HepG2 (cell line): ENCODE results near the gene MPC1. TPM values are rescaled to one million over a fixed set of nuclear protein-coding genes. Genes with fewer than 3 reads are reported as not detected.

Source experiments
- ATRX ChIP-seq: sonication (generic); formaldehyde crosslinking; IDR thresholded peaks from 2 replicates; pipeline ENCODE4 v1.4.0; 2020; ENCODE audit warnings: missing genetic modification reagents, borderline replicate concordance
- CAMTA2 ChIP-seq: sonication (generic); formaldehyde crosslinking; IDR thresholded peaks from 2 replicates; pipeline ENCODE4 v1.4.0; 2020; ENCODE audit warnings: mild to moderate bottlenecking, missing genetic modification reagents, borderline replicate concordance
- FOXC1 ChIP-seq: sonication (generic); formaldehyde crosslinking; IDR thresholded peaks from 2 replicates; pipeline ENCODE4 v1.8.0; 2022; ENCODE audit warnings: mild to moderate bottlenecking, missing genetic modification reagents, borderline replicate concordance
- LCORL ChIP-seq, 2 experiments: fragments of 450-650 bp in 1 of 2; sonication (generic) in 1 of 2; formaldehyde crosslinking in 1 of 2; IDR thresholded peaks; 2 replicates each; pipeline versions ENCODE4 v1.5.0 to v1.6.1; 2017 to 2020; ENCODE audit warnings: antibody characterized with exemption in 1 of 2, missing genetic modification reagents in 1 of 2
- NR2F1 ChIP-seq, 2 experiments: fragments of 450-650 bp in 1 of 2; formaldehyde crosslinking in 1 of 2; IDR thresholded peaks; 2 replicates each; pipeline versions ENCODE4 v1.5.0 to v1.6.1; 2016 to 2020; ENCODE audit warnings: mild to moderate bottlenecking in 1 of 2, missing compliant biosample characterization in 1 of 2, missing genetic modification reagents in 1 of 2, moderate library complexity in 1 of 2
- TMF1 ChIP-seq: sonication (generic); formaldehyde crosslinking; IDR thresholded peaks from 2 replicates; pipeline ENCODE4 v1.8.1; 2022; ENCODE audit warnings: low read depth, missing genetic modification reagents
- ZC3H13 ChIP-seq: sonication (generic); formaldehyde crosslinking; IDR thresholded peaks from 2 replicates; pipeline ENCODE4 v1.8.1; 2023; ENCODE audit warnings: mild to moderate bottlenecking, missing genetic modification reagents, moderate library complexity
- ZFP82 ChIP-seq: sonication (generic); formaldehyde crosslinking; IDR thresholded peaks from 2 replicates; pipeline ENCODE4 v1.5.1; 2020; ENCODE audit warnings: mild to moderate bottlenecking, missing genetic modification reagents, borderline replicate concordance
- ZNF121 ChIP-seq: sonication (generic); formaldehyde crosslinking; IDR thresholded peaks from 2 replicates; pipeline ENCODE4 v1.5.0; 2020; ENCODE audit warnings: mild to moderate bottlenecking, missing genetic modification reagents
- ZNF263 ChIP-seq: sonication (generic); formaldehyde crosslinking; IDR thresholded peaks from 2 replicates; pipeline ENCODE4 v1.4.0; 2020; ENCODE audit warnings: missing genetic modification reagents
- ZNF660 ChIP-seq: sonication (generic); formaldehyde crosslinking; IDR thresholded peaks from 2 replicates; pipeline ENCODE4 v1.5.1; 2020; ENCODE audit warnings: mild to moderate bottlenecking, low read depth, missing genetic modification reagents, borderline replicate concordance
- ZNF713 ChIP-seq: sonication (generic); formaldehyde crosslinking; IDR thresholded peaks from 2 replicates; pipeline ENCODE4 v1.4.0; 2020; ENCODE audit warnings: mild to moderate bottlenecking, missing genetic modification reagents
- ZNF781 ChIP-seq: sonication (generic); formaldehyde crosslinking; IDR thresholded peaks from 2 replicates; pipeline ENCODE4 v1.5.1; 2020; ENCODE audit warnings: borderline replicate concordance, mild to moderate bottlenecking, missing genetic modification reagents; ENCODE audit errors: not compliant biosample characterization
- polyA plus RNA-seq, 8 experiments: library from polyadenylated mRNA; depleted of rRNA in 3 of 8; stranded (reverse) in 7 of 8; unstranded in 1 of 8; fragments of >200 nt; fragmentation: Illumina TruSeq in 4 of 8; extraction: Trizol in 4 of 8; gene quantifications; 2 replicates each; pipeline versions ENCODE4 v1.2.1 to v1.2.3, GENCODE V29; 2011 to 2016; ENCODE audit warnings: low read depth in 4 of 8, missing spikeins in 1 of 8, mixed read lengths in 1 of 8; ENCODE audit not compliant: insufficient read depth in 1 of 8
- total RNA-seq, 5 experiments: library from RNA; depleted of rRNA; stranded (reverse); fragments of >200 nt; fragmentation: Illumina TruSeq; extraction: Trizol; gene quantifications; 2 replicates each; pipeline ENCODE4 v1.2.3, GENCODE V29; 2016; ENCODE audit warnings: low read depth in 1 of 5
- TF ChIP-seq, protein P1 (sequence below): sonication (generic); formaldehyde crosslinking; IDR thresholded peaks from 2 replicates; pipeline ENCODE4 v1.5.0; 2020; ENCODE audit warnings: mild to moderate bottlenecking, missing genetic modification reagents
- TF ChIP-seq, protein P2 (sequence below): sonication (generic); formaldehyde crosslinking; IDR thresholded peaks from 2 replicates; pipeline ENCODE4 v1.4.0; 2020; ENCODE audit warnings: mild to moderate bottlenecking, missing genetic modification reagents
- TF ChIP-seq, protein P3 (sequence below): sonication (generic); formaldehyde crosslinking; IDR thresholded peaks from 2 replicates; pipeline ENCODE4 v1.5.1; 2020; ENCODE audit warnings: missing genetic modification reagents, mild to moderate bottlenecking, borderline replicate concordance
- TF ChIP-seq, protein P4 (sequence below): sonication (generic); formaldehyde crosslinking; IDR thresholded peaks from 2 replicates; pipeline ENCODE4 v1.8.0; 2023; ENCODE audit warnings: mild to moderate bottlenecking, missing genetic modification reagents

Gene MPC1
- total and polyA plus RNA-seq, 2 of the 13 experiments (the other 11 are each of a cell fraction or from before 2014, with no cell fraction given) = 189 to 214 TPM

DNA sequence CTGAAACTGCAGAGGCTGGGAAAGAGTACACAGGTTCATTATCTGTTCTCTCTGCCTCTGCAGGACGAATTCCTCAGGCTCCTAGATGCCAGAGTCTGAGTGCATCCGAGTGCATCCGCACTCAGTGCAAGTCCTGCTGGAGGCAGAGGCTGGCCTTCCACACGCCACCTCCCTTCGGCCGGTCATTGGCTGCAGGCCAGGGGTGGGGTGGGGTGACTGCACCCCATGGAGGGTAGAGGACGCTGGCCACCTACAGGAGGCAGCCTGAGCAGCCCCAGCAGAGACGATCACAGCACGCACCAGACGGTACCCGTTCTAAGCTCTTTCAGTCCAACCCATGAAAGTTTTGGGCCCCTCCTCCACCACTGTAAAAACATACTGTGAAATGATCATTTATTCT, 52.1 kb downstream of the MPC1 start (continued):
- TF ChIP-seq, protein P1, sequence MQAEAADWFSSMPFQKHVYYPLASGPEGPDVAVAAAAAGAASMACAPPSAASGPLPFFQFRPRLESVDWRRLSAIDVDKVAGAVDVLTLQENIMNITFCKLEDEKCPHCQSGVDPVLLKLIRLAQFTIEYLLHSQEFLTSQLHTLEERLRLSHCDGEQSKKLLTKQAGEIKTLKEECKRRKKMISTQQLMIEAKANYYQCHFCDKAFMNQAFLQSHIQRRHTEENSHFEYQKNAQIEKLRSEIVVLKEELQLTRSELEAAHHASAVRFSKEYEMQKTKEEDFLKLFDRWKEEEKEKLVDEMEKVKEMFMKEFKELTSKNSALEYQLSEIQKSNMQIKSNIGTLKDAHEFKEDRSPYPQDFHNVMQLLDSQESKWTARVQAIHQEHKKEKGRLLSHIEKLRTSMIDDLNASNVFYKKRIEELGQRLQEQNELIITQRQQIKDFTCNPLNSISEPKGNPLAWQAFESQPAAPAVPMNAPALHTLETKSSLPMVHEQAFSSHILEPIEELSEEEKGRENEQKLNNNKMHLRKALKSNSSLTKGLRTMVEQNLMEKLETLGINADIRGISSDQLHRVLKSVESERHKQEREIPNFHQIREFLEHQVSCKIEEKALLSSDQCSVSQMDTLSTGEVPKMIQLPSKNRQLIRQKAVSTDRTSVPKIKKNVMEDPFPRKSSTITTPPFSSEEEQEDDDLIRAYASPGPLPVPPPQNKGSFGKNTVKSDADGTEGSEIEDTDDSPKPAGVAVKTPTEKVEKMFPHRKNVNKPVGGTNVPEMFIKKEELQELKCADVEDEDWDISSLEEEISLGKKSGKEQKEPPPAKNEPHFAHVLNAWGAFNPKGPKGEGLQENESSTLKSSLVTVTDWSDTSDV (CRISPR knock-in tag) = no peak
- TF ChIP-seq ZNF660 (CRISPR knock-in tag) (no peak), FOXC1 (CRISPR knock-in tag) (peak; percentile 68; the same call in 1 of the 2 replicates), ZC3H13 (CRISPR knock-in tag) (no peak), CAMTA2 (CRISPR knock-in tag) (no peak), ZNF781 (CRISPR knock-in tag) (no peak), ZFP82 (CRISPR knock-in tag) (no peak), ZNF713 (CRISPR knock-in tag) (no peak), TMF1 (CRISPR knock-in tag) (no peak), ZNF263 (CRISPR knock-in tag) (no peak), LCORL (IDR thresholded peaks at IDR 0.05) (no peak), LCORL (CRISPR knock-in tag; IDR thresholded peaks at IDR 0.05) (peak; percentile 92), ATRX (CRISPR knock-in tag) (no peak), NR2F1 (CRISPR knock-in tag; IDR thresholded peaks at IDR 0.05) (peak in 1 of 2 experiments; percentile 28; a peak in 1 of 4 replicates), ZNF121 (no peak)
- TF ChIP-seq, protein P2, sequence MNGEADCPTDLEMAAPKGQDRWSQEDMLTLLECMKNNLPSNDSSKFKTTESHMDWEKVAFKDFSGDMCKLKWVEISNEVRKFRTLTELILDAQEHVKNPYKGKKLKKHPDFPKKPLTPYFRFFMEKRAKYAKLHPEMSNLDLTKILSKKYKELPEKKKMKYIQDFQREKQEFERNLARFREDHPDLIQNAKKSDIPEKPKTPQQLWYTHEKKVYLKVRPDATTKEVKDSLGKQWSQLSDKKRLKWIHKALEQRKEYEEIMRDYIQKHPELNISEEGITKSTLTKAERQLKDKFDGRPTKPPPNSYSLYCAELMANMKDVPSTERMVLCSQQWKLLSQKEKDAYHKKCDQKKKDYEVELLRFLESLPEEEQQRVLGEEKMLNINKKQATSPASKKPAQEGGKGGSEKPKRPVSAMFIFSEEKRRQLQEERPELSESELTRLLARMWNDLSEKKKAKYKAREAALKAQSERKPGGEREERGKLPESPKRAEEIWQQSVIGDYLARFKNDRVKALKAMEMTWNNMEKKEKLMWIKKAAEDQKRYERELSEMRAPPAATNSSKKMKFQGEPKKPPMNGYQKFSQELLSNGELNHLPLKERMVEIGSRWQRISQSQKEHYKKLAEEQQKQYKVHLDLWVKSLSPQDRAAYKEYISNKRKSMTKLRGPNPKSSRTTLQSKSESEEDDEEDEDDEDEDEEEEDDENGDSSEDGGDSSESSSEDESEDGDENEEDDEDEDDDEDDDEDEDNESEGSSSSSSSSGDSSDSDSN = peak; percentile 77
- TF ChIP-seq, protein P3, sequence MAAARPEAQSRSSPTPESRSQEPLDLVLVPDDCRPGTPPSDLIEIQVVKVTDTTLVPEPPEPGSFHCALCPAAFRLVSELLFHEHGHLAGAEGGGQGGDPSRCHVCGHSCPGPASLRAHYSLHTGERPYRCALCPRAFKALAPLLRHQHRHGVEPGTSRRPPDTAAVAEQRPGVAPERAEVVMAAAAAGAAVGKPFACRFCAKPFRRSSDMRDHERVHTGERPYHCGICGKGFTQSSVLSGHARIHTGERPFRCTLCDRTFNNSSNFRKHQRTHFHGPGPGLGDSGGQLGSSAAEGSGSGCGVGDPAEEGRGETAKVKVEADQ (CRISPR knock-in tag) = no peak; the same call in 1 of the 2 replicates
- TF ChIP-seq, protein P4, sequence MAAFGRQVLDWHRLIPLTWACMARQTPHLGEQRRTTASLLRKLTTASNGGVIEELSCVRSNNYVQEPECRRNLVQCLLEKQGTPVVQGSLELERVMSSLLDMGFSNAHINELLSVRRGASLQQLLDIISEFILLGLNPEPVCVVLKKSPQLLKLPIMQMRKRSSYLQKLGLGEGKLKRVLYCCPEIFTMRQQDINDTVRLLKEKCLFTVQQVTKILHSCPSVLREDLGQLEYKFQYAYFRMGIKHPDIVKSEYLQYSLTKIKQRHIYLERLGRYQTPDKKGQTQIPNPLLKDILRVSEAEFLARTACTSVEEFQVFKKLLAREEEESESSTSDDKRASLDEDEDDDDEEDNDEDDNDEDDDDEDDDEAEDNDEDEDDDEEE (CRISPR knock-in tag) = no peak
